Measurements from ENCODE around the gene TAPT1.

DNA sequence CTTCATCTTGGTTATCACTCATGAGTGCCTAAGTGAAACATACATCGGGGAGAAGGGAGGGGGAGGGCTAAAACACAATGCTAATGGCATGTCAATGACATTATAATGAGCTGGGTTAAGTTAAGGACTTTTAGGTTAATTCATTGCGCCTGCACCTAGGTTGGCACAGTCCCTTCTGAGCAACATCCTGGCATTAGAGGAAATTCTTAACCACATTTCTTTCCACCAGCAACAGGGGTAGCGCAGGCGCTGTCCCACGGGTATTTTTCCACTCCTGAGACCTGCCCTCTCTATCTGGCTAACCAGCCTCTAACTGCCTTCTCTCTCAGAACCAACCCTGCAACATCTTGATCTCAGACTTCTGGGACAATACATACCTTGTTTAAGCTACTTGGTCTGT lies 103.5 kb downstream of the TAPT1 start:
- TF ChIP-seq, protein P1, sequence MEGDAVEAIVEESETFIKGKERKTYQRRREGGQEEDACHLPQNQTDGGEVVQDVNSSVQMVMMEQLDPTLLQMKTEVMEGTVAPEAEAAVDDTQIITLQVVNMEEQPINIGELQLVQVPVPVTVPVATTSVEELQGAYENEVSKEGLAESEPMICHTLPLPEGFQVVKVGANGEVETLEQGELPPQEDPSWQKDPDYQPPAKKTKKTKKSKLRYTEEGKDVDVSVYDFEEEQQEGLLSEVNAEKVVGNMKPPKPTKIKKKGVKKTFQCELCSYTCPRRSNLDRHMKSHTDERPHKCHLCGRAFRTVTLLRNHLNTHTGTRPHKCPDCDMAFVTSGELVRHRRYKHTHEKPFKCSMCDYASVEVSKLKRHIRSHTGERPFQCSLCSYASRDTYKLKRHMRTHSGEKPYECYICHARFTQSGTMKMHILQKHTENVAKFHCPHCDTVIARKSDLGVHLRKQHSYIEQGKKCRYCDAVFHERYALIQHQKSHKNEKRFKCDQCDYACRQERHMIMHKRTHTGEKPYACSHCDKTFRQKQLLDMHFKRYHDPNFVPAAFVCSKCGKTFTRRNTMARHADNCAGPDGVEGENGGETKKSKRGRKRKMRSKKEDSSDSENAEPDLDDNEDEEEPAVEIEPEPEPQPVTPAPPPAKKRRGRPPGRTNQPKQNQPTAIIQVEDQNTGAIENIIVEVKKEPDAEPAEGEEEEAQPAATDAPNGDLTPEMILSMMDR (IDR thresholded peaks at IDR 0.05) = no peak
- TF ChIP-seq EP300 (IDR thresholded peaks at IDR 0.05) = no peak
- TF ChIP-seq POLR2A (IDR thresholded peaks at IDR 0.05) = no peak
- no peak for TF ChIP-seq POLR2AphosphoS5 (IDR thresholded peaks at IDR 0.05)

Measured in sigmoid colon (tissue), 4 donors.